ENCODE data around the gene ABL1.

ABL1 gene

GRCh38 chr9:130849356-130849755 is 14.3 kb downstream of the ABL1 start:
- no peak for DNase-seq (ENCODE audit: low read depth, low spot score)

GRCh38 chr9:130852801-130853200 is 17.7 kb downstream of the ABL1 start:
- DNase-seq (ENCODE audit: low read depth, low spot score) = no peak

GRCh38 chr9:130854092-130854491 is 19.0 kb downstream of the ABL1 start:
- no peak for DNase-seq (ENCODE audit: low read depth, low spot score)

GRCh38 chr9:130854835-130855234 is 19.8 kb downstream of the ABL1 start:
- DNase-seq (ENCODE audit: low read depth, low spot score) = no peak

- no peak for DNase-seq (ENCODE audit: low read depth, low spot score)
These were observed 21.4 kb downstream of the ABL1 start for GRCh38 chr9:130856474-130856873.

GRCh38 chr9:130857864-130858738 is 23.0 kb downstream of the ABL1 start:
- no peak for DNase-seq (ENCODE audit: low read depth, low spot score)

- DNase-seq (ENCODE audit: low read depth, low spot score) = no peak
These were observed 24.0 kb downstream of the ABL1 start for GRCh38 chr9:130858739-130859705.

GRCh38 chr9:130860458-130861316 is 25.6 kb downstream of the ABL1 start:
- DNase-seq (ENCODE audit: low read depth, low spot score) = no peak

GRCh38 chr9:130861372-130862180 is 26.5 kb downstream of the ABL1 start:
- DNase-seq (ENCODE audit: low read depth, low spot score) = no peak

GRCh38 chr9:130862217-130862616 is 27.2 kb downstream of the ABL1 start:
- DNase-seq (ENCODE audit: low read depth, low spot score) = no peak

GRCh38 chr9:130862747-130863146 is 27.7 kb downstream of the ABL1 start:
- no peak for DNase-seq (ENCODE audit: low read depth, low spot score)

- no peak for DNase-seq (ENCODE audit: low read depth, low spot score)
These were observed 29.5 kb downstream of the ABL1 start for GRCh38 chr9:130864541-130864940.

GRCh38 chr9:130865921-130866320 is 30.9 kb downstream of the ABL1 start:
- no peak for DNase-seq (ENCODE audit: low read depth, low spot score)

GRCh38 chr9:130866474-130866965 is 31.5 kb downstream of the ABL1 start:
- no peak for DNase-seq (ENCODE audit: low read depth, low spot score)

- no peak for DNase-seq (ENCODE audit: low read depth, low spot score)
These were observed 32.5 kb downstream of the ABL1 start for GRCh38 chr9:130867556-130867955.

- DNase-seq (ENCODE audit: low read depth, low spot score) = no peak
These were observed 33.2 kb downstream of the ABL1 start for GRCh38 chr9:130868230-130868629.

GRCh38 chr9:130869250-130869649 is 34.2 kb downstream of the ABL1 start:
- DNase-seq (ENCODE audit: low read depth, low spot score) = no peak

GRCh38 chr9:130870491-130871381 is 35.7 kb downstream of the ABL1 start:
- DNase-seq (ENCODE audit: low read depth, low spot score) = no peak

GRCh38 chr9:130871395-130872062 is 36.5 kb downstream of the ABL1 start:
- DNase-seq (ENCODE audit: low read depth, low spot score) = no peak

All from activated CD4-positive, CD25-positive, alpha-beta regulatory T cell treated with anti-CD3 and anti-CD28 coated beads, Interleukin-2, amount 50 U/mL, for 16 hours (primary cell).